Subcutaneous adipose tissue (tissue), 4 donors: Measurements from ENCODE around the gene STX18. TPM values are rescaled to one million over a fixed set of nuclear protein-coding genes. Genes with fewer than 3 reads are reported as not detected.

Experiments used
- CTCF ChIP-seq: fragments of 450-650 bp; IDR thresholded peaks from one replicate; pipeline ENCODE4 v1.5.1; 2016; ENCODE audit warnings: low read depth, mild to moderate bottlenecking, control low read depth, antibody characterized with exemption, moderate library complexity
- total RNA-seq, 4 donors: library from RNA; depleted of rRNA; stranded (reverse); fragments of >200 nt; gene quantifications; one replicate each; pipeline ENCODE4 v1.1.0, GENCODE V29; 2016

The STX18 gene
- total RNA-seq, 4 donors from 2014 or later = 17.0 to 29.2 (median 21.6) TPM

- no peak for TF ChIP-seq CTCF
These were observed 9.3 kb downstream of the STX18 start for GRCh38 chr4:4532371-4533154.

- TF ChIP-seq CTCF = no peak
These were observed 12.5 kb downstream of the STX18 start for GRCh38 chr4:4529392-4529791.

- TF ChIP-seq CTCF = no peak
These were observed 15.4 kb downstream of the STX18 start for GRCh38 chr4:4526401-4526800.

- no peak for TF ChIP-seq CTCF
These were observed 17.5 kb downstream of the STX18 start for GRCh38 chr4:4524364-4524763.

- TF ChIP-seq CTCF = no peak
These were observed 20.1 kb downstream of the STX18 start for GRCh38 chr4:4521731-4522130.

GRCh38 chr4:4521136-4521535 is 20.7 kb downstream of the STX18 start:
- no peak for TF ChIP-seq CTCF

GRCh38 chr4:4519297-4519894 is 22.5 kb downstream of the STX18 start:
- no peak for TF ChIP-seq CTCF
